ENCODE data around the gene TTC19.

Gene TTC19

DNA sequence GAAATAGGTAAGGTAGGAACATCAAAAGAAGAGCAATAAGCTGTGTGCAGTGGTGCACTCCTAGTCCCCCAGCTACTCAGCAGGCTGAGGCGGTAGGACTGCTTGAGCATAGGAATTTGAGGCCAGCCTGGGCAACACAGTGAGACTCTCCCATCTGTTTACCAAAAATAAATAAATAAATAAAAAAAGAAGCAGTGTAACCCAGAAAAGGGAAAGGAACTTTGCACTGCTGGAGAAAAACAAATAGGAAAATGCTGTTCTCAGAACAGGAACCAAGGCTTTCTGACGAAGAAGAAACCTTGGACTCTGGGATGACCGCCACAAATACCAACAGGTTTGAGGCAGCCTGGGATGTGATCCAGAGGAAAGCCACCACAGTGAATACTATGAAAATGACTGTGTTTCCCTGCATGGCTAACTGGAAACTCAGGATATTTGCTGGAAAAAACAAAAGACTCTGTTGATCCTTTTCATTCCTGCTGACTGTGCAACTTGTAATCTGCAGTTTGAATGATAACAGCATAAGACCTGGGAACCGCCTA is 41.2 kb downstream of the TTC19 start:
- Histone ChIP-seq H3K36me3 (ENCODE audit: control insufficient read depth in 2 of 2, insufficient read depth in 1 of 2, low read length in 2 of 2) (peaks cover 76 to 85% of the 10 kb centered on the region in 2 experiments), H3K4me1 (ENCODE audit: control insufficient read depth, insufficient read depth, low read length) (no peaks in the 10 kb centered on the region), H3K4me3 (ENCODE audit: low read depth, low read length) (no peak overlapping the region), H3K27ac (ENCODE audit: extremely low read depth, low read depth, low read length) (no peak overlapping the region), H3K9me3 (ENCODE audit: control insufficient read depth, insufficient read depth, low read depth, low read length) (no peaks in the 10 kb centered on the region)
- CTCF ChIA-PET = interaction anchor here (0.7 kb wide), 1 partner anchor 13 kb away, joined by 7 read pairs; no protein-coding TSS in a partner anchor
- TF ChIP-seq ZNF121 (tag by site-specific recombination; IDR thresholded peaks at IDR 0.05) (peak; percentile 96), ZNF2 (tag by site-specific recombination; IDR thresholded peaks at IDR 0.05) (no peak), GLIS1 (tag by site-specific recombination; IDR thresholded peaks at IDR 0.05) (no peak)
- TF ChIP-seq, protein P1, sequence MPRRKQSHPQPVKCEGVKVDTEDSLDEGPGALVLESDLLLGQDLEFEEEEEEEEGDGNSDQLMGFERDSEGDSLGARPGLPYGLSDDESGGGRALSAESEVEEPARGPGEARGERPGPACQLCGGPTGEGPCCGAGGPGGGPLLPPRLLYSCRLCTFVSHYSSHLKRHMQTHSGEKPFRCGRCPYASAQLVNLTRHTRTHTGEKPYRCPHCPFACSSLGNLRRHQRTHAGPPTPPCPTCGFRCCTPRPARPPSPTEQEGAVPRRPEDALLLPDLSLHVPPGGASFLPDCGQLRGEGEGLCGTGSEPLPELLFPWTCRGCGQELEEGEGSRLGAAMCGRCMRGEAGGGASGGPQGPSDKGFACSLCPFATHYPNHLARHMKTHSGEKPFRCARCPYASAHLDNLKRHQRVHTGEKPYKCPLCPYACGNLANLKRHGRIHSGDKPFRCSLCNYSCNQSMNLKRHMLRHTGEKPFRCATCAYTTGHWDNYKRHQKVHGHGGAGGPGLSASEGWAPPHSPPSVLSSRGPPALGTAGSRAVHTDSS (tag by site-specific recombination; IDR thresholded peaks at IDR 0.05) = no peak
- POLR2A ChIA-PET = no interaction called here

DNA sequence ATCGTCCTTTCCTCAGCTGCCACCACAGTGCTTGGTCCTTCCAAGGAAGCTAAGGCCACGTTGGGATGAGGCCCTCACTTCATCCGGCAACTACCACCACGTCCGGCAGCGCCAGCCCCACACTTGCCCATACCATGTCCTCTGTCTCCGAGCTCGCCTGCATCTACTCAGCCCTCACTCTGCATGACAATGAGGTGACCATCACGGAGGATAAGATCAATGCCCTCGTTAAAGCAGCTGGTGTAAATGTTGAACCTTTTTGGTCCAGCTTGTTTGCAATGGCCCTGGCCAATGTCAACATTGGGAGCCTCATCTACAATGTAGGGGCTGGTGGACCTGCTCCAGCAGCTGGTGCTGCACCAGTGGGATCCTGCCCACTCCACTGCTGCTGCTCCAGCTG is 44.9 kb downstream of the TTC19 start:
- H3K36me3 ChIP-seq (ENCODE audit: control insufficient read depth in 2 of 2, insufficient read depth in 1 of 2, low read length in 2 of 2) = peaks cover 79 to 80% of the 10 kb centered on the region in 2 experiments
- POLR2A ChIA-PET = no interaction called here
- H3K9me3 ChIP-seq (ENCODE audit: control insufficient read depth, insufficient read depth, low read depth, low read length) = no peaks in the 10 kb centered on the region
- TF ChIP-seq ZNF16 (tag by site-specific recombination; IDR thresholded peaks at IDR 0.05; ENCODE audit: low read depth) (no peak), ZNF155 (tag by site-specific recombination; IDR thresholded peaks at IDR 0.05) (no peak), ZNF76 (tag by site-specific recombination; IDR thresholded peaks at IDR 0.05; ENCODE audit: borderline replicate concordance, low read depth) (no peak), ZNF510 (tag by site-specific recombination; IDR thresholded peaks at IDR 0.05; ENCODE audit: insufficient replicate concordance) (no peak), KLF9 (tag by site-specific recombination; IDR thresholded peaks at IDR 0.05; ENCODE audit: low read depth) (no peak), ZNF157 (tag by site-specific recombination; IDR thresholded peaks at IDR 0.05) (no peak), ZNF555 (tag by site-specific recombination; conservative IDR thresholded peaks at IDR 0.05) (no peak), ZNF664 (tag by site-specific recombination; IDR thresholded peaks at IDR 0.05) (no peak), ZNF544 (tag by site-specific recombination; IDR thresholded peaks at IDR 0.05) (no peak), ZNF423 (tag by site-specific recombination; IDR thresholded peaks at IDR 0.05) (no peak), ZNF768 (tag by site-specific recombination; IDR thresholded peaks at IDR 0.05) (no peak), ZNF560 (tag by site-specific recombination; IDR thresholded peaks at IDR 0.05; ENCODE audit: borderline replicate concordance) (no peak), ZNF785 (tag by site-specific recombination; IDR thresholded peaks at IDR 0.05) (no peak), ZNF140 (tag by site-specific recombination; IDR thresholded peaks at IDR 0.05) (no peak), ZBTB1 (tag by site-specific recombination; IDR thresholded peaks at IDR 0.05) (no peak)
- TF ChIP-seq, protein P2, sequence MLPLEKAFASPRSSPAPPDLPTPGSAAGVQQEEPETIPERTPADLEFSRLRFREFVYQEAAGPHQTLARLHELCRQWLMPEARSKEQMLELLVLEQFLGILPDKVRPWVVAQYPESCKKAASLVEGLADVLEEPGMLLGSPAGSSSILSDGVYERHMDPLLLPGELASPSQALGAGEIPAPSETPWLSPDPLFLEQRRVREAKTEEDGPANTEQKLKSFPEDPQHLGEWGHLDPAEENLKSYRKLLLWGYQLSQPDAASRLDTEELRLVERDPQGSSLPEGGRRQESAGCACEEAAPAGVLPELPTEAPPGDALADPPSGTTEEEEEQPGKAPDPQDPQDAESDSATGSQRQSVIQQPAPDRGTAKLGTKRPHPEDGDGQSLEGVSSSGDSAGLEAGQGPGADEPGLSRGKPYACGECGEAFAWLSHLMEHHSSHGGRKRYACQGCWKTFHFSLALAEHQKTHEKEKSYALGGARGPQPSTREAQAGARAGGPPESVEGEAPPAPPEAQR (tag by site-specific recombination; IDR thresholded peaks at IDR 0.05) = no peak
- TF ChIP-seq, protein P3, sequence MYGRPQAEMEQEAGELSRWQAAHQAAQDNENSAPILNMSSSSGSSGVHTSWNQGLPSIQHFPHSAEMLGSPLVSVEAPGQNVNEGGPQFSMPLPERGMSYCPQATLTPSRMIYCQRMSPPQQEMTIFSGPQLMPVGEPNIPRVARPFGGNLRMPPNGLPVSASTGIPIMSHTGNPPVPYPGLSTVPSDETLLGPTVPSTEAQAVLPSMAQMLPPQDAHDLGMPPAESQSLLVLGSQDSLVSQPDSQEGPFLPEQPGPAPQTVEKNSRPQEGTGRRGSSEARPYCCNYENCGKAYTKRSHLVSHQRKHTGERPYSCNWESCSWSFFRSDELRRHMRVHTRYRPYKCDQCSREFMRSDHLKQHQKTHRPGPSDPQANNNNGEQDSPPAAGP (tag by site-specific recombination; IDR thresholded peaks at IDR 0.05) = no peak
- CTCF ChIA-PET = no interaction called here
- no peak overlapping the region for H3K27ac ChIP-seq (ENCODE audit: extremely low read depth, low read depth, low read length)
- H3K4me3 ChIP-seq (ENCODE audit: low read depth, low read length) = no peak overlapping the region
- H3K4me1 ChIP-seq (ENCODE audit: control insufficient read depth, insufficient read depth, low read length) = no peaks in the 10 kb centered on the region
